ENCODE data around the gene GPR162.

- TF ChIP-seq CTCF (IDR thresholded peaks at IDR 0.05; ENCODE audit: low read length) (no peak), EZH2 (IDR thresholded peaks at IDR 0.05; ENCODE audit: borderline replicate concordance, low read length) (no peak)
Measured at GRCh38 chr12:6782850-6783566, 38.6 kb upstream of the GPR162 start.

Data from OCI-LY1 (cell line).